Upper lobe of left lung (tissue), 4 donors: ENCODE measurements around the gene KIR2DL1.
"Not testable (repeated sequence)": the region's sequence is repeated elsewhere in the genome, so short reads cannot be mapped to it uniquely, and the experiment has no call there.

Experiments used
- EP300 ChIP-seq, 4 donors: sonication (generic); formaldehyde crosslinking; IDR thresholded peaks; one replicate each; pipeline ENCODE4 v1.5.1; 2017; ENCODE audit warnings: antibody characterized with exemption in 4 of 4, control low read depth in 2 of 4
- POLR2A ChIP-seq, 4 donors: fragments of 450-650 bp; IDR thresholded peaks; one replicate each; pipeline ENCODE4 v1.5.1; 2016 to 2017; ENCODE audit warnings: antibody characterized with exemption in 4 of 4, mild to moderate bottlenecking in 2 of 4
- POLR2AphosphoS5 ChIP-seq, 2 donors: sonication (generic); formaldehyde crosslinking; IDR thresholded peaks; one replicate each; pipeline ENCODE4 v1.5.1; 2017; ENCODE audit warnings: antibody characterized with exemption in 2 of 2
- TF ChIP-seq, protein P1 (sequence below), 6 experiments: fragments of 450-650 bp in 4 of 6; fragments of 200-600 bp in 2 of 6; sonication (generic) in 2 of 6; IDR thresholded peaks; one replicate each; pipeline ENCODE4 v1.5.1; 2016 to 2019; ENCODE audit warnings: antibody characterized with exemption in 6 of 6

DNA sequence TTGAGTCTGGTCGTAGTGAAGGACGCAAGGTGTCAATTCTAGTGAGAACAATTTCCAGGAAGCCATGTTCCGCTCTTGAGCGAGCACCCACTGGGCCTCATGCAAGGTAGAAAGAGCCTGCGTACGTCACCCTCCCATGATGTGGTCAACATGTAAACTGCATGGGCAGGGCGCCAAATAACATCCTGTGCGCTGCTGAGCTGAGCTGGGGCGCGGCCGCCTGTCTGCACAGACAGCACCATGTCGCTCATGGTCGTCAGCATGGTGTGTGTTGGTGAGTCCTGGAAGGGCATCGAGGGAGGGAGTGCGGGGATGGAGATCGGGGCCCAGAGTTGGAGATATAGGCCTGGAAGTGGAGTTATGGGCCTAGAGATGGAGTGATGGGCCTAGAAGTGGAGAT lies 31.3 kb upstream of the KIR2DL1 start, which contains the start of gene KIR2DL3:
- TF ChIP-seq, protein P1, sequence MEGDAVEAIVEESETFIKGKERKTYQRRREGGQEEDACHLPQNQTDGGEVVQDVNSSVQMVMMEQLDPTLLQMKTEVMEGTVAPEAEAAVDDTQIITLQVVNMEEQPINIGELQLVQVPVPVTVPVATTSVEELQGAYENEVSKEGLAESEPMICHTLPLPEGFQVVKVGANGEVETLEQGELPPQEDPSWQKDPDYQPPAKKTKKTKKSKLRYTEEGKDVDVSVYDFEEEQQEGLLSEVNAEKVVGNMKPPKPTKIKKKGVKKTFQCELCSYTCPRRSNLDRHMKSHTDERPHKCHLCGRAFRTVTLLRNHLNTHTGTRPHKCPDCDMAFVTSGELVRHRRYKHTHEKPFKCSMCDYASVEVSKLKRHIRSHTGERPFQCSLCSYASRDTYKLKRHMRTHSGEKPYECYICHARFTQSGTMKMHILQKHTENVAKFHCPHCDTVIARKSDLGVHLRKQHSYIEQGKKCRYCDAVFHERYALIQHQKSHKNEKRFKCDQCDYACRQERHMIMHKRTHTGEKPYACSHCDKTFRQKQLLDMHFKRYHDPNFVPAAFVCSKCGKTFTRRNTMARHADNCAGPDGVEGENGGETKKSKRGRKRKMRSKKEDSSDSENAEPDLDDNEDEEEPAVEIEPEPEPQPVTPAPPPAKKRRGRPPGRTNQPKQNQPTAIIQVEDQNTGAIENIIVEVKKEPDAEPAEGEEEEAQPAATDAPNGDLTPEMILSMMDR (IDR thresholded peaks at IDR 0.05), result not testable (repeated sequence)
- TF ChIP-seq POLR2A, EP300, POLR2AphosphoS5 (IDR thresholded peaks at IDR 0.05): not testable (repeated sequence)
